Neural crest cell (in vitro differentiated cells): ENCODE data around the gene ZNF22. TPM values are rescaled to one million over a fixed set of nuclear protein-coding genes. Genes with fewer than 3 reads are reported as not detected.

Experiments used
- DNase-seq: peaks from one replicate; pipeline ENCODE4 v3.0.0; 2021; ENCODE audit warnings: low read depth, mixed read lengths, low spot score
- H3K27ac Mint-ChIP-seq: one replicate; pipeline ENCODE4 v1.8.0; 2021; ENCODE audit warnings: mild to moderate bottlenecking, mixed read lengths; ENCODE audit not compliant: unreplicated experiment
- H3K27me3 Mint-ChIP-seq: 2 replicates; pipeline ENCODE4 v1.8.0; 2021; ENCODE audit warnings: low read depth, mild to moderate bottlenecking, mixed read lengths
- H3K36me3 Mint-ChIP-seq: 2 replicates; pipeline ENCODE4 v1.8.0; 2021; ENCODE audit warnings: low read depth, mild to moderate bottlenecking, mixed read lengths
- H3K4me1 Mint-ChIP-seq: 2 replicates; pipeline ENCODE4 v1.8.0; 2021; ENCODE audit warnings: mixed read lengths
- H3K4me3 Mint-ChIP-seq: one replicate; pipeline ENCODE4 v1.8.0; 2021; ENCODE audit warnings: mild to moderate bottlenecking, mixed read lengths
- H3K9me3 Mint-ChIP-seq: 2 replicates; pipeline ENCODE4 v1.8.0; 2021; ENCODE audit warnings: mixed read lengths
- total RNA-seq: library from RNA; stranded (reverse); gene quantifications from 2 replicates; pipeline ENCODE4 v1.2.1, GENCODE V29; 2021
- TF ChIP-seq, protein P1 (sequence below): fragments of 200-600 bp; sonication (generic); conservative IDR thresholded peaks from 2 replicates; pipeline ENCODE4 v1.5.0; 2021; ENCODE audit warnings: antibody characterized with exemption, mild to moderate bottlenecking

The ZNF22 gene
- total RNA-seq, 1 donor from 2014 or later, result 51.0 TPM

DNA sequence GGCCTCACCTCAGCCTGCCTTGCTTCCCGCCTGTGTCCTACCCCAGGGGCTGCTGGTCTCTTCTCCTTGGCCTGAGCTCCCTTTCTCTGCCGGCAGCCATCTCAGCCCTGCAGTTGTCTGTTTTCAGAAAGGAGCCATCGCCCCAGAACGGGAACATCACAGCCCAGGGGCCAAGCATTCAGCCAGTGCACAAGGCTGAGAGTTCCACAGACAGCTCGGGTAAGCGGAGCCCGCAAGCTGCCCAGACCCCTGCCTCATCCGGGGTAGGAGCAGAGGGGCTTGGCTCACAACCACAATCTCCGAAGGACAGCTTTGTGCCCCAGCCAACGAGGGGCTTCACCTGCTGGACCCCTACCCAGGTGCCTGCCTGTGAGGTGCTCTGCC, 16.8 kb upstream of the ZNF22 start:
- no peak overlapping the region for H3K4me3 Mint-ChIP-seq
- no peaks in the 10 kb centered on the region for H3K9me3 Mint-ChIP-seq
- DNase-seq, result no peak
- peaks cover 32% of the 10 kb centered on the region for H3K4me1 Mint-ChIP-seq
- no peaks in the 10 kb centered on the region for H3K27me3 Mint-ChIP-seq
- H3K27ac Mint-ChIP-seq, result no peak overlapping the region
- H3K36me3 Mint-ChIP-seq, result peaks cover 3% of the 10 kb centered on the region
- TF ChIP-seq, protein P1, sequence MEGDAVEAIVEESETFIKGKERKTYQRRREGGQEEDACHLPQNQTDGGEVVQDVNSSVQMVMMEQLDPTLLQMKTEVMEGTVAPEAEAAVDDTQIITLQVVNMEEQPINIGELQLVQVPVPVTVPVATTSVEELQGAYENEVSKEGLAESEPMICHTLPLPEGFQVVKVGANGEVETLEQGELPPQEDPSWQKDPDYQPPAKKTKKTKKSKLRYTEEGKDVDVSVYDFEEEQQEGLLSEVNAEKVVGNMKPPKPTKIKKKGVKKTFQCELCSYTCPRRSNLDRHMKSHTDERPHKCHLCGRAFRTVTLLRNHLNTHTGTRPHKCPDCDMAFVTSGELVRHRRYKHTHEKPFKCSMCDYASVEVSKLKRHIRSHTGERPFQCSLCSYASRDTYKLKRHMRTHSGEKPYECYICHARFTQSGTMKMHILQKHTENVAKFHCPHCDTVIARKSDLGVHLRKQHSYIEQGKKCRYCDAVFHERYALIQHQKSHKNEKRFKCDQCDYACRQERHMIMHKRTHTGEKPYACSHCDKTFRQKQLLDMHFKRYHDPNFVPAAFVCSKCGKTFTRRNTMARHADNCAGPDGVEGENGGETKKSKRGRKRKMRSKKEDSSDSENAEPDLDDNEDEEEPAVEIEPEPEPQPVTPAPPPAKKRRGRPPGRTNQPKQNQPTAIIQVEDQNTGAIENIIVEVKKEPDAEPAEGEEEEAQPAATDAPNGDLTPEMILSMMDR, result no peak

DNA sequence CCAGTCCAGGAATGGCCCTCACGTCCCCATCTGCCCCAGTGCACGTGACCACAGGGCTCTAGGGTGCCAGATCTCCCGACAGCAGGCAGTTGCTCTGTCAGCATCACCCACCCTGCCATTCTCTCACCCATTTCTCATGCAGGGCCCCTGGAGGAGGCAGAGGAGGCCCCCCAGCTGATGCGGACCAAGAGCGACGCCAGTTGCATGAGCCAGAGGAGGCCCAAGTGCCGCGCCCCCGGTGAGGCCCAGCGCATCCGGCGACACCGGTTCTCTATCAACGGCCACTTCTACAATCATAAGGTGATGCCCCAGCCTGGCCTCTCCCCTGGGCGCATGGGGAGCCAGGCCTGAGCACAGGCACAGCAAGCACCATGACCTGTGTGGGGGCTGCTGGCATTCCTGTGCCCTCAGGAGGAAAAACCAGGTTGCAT, 16.0 kb upstream of the ZNF22 start:
- Mint-ChIP-seq H3K9me3 (no peaks in the 10 kb centered on the region), H3K27me3 (no peaks in the 10 kb centered on the region), H3K4me1 (peaks cover 26% of the 10 kb centered on the region)

DNA sequence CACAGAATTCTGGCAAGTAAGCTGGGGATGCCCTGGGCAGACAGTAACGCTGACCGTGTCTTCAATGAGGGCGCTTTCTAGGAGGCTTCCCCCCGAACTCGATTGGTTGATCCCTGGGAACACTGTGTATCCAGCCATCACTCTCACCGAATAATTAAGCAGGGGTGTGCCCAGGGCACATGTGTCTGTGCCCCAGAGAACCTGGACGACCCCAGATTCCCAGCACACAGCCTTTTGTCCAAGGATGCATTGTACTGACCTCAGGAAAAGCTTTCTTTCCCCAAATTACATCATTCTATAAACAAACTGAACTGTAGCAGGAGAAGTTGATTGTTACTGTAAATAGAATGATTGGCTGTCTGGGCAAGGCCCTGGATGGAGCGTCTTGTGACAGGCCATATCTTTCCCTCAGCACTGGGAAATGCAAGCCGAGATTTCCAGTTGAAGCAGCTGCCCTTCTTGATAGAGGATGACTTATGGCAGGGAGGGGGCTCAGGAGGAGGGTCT, 15.5 kb upstream of the ZNF22 start:
- DNase-seq, result no peak
- Mint-ChIP-seq H3K36me3 (peaks cover 3% of the 10 kb centered on the region), H3K27ac (no peak overlapping the region), H3K4me3 (no peak overlapping the region), H3K9me3 (no peaks in the 10 kb centered on the region), H3K4me1 (peaks cover 26% of the 10 kb centered on the region), H3K27me3 (no peaks in the 10 kb centered on the region)
- TF ChIP-seq, protein P1, result no peak

More for the DNA sequence above, 16.0 kb upstream of the ZNF22 start:
- Mint-ChIP-seq H3K4me3 (no peak overlapping the region), H3K36me3 (peaks cover 3% of the 10 kb centered on the region), H3K27ac (no peak overlapping the region)
- DNase-seq, result no peak
- TF ChIP-seq, protein P1, result no peak

GRCh38 chr10:44986179-44986578, 14.5 kb upstream of the ZNF22 start:
- Mint-ChIP-seq H3K36me3 (peaks cover 3% of the 10 kb centered on the region), H3K27me3 (no peaks in the 10 kb centered on the region), H3K4me1 (peaks cover 24% of the 10 kb centered on the region), H3K27ac (no peak overlapping the region), H3K9me3 (no peaks in the 10 kb centered on the region), H3K4me3 (no peak overlapping the region)
- DNase-seq, result no peak
- TF ChIP-seq, protein P1, result no peak

- Mint-ChIP-seq H3K9me3 (no peaks in the 10 kb centered on the region), H3K4me3 (no peak overlapping the region), H3K36me3 (peaks cover 3% of the 10 kb centered on the region), H3K27me3 (no peaks in the 10 kb centered on the region), H3K4me1 (peaks cover 24% of the 10 kb centered on the region), H3K27ac (no peak overlapping the region)
- no peak for DNase-seq
- TF ChIP-seq, protein P1, result no peak
Observed at GRCh38 chr10:44986670-44987069, 14.1 kb upstream of the ZNF22 start.
